Muscle of leg (tissue), 11 donors: ENCODE results near the gene JAKMIP1. TPM values are rescaled to one million over a fixed set of nuclear protein-coding genes. Genes with fewer than 3 reads are reported as not detected.

Experiments
- DNase-seq: peaks from one replicate; pipeline ENCODE4 v3.0.0; 2013
- H3K27ac ChIP-seq: one replicate; pipeline ENCODE4 v1.5.1; 2013; ENCODE audit warnings: mild to moderate bottlenecking, low read length, control low read depth
- H3K27me3 ChIP-seq: one replicate; pipeline ENCODE4 v1.6.1; 2013; ENCODE audit warnings: low read length; ENCODE audit not compliant: control insufficient read depth, insufficient read depth
- H3K36me3 ChIP-seq: one replicate; pipeline ENCODE4 v1.6.1; 2013; ENCODE audit warnings: low read length; ENCODE audit not compliant: control insufficient read depth, insufficient read depth
- H3K4me1 ChIP-seq: one replicate; pipeline ENCODE4 v1.6.1; 2013; ENCODE audit warnings: low read length; ENCODE audit not compliant: control insufficient read depth, insufficient read depth
- H3K4me3 ChIP-seq: one replicate; pipeline ENCODE4 v1.5.1; 2013; ENCODE audit warnings: low read length, control low read depth
- H3K9me3 ChIP-seq: replicated peaks from 2 replicates; pipeline ENCODE4 v1.6.1; 2013; ENCODE audit warnings: low read depth, low read length; ENCODE audit not compliant: control insufficient read depth
- WGBS: methylation state at CpG from one replicate; pipeline ENCODE4 v1.1.5; 2013; ENCODE audit warnings: missing lambda C conversion rate; ENCODE audit not compliant: insufficient coverage; 5-methylcytosine and 5-hydroxymethylcytosine counted together
- polyA plus RNA-seq, 8 donors: library from polyadenylated mRNA; unstranded; fragments of 120-200 nt; gene quantifications; one replicate each; pipeline versions ENCODE4 v1.2.1 to v1.2.3, GENCODE V29; 2013; ENCODE audit warnings: inconsistent platforms in 1 of 8, low replicate concordance in 1 of 8; ENCODE audit not compliant: insufficient read length in 8 of 8, insufficient read depth in 1 of 8
- total RNA-seq: library from RNA; stranded (reverse); fragments of 120-200 nt; gene quantifications from one replicate; pipeline ENCODE4 v1.2.4, GENCODE V29; 2013

Gene JAKMIP1
- total and polyA plus RNA-seq, 9 donors = 0.04 to 0.39 TPM; not detected in 7

GRCh38 chr4:6112606-6113290 lies 87.6 kb downstream of the JAKMIP1 start:
- Histone ChIP-seq H3K27me3 (peaks cover 32% of the 10 kb centered on the region), H3K4me3 (no peak overlapping the region), H3K36me3 (no peaks in the 10 kb centered on the region), H3K4me1 (peaks cover 3% of the 10 kb centered on the region), H3K27ac (no peak overlapping the region), H3K9me3 (no peaks in the 10 kb centered on the region)
- DNase-seq = no peak
- WGBS = 42% methylated on average over 19 of the region's 26 CpGs

- H3K4me1 ChIP-seq = no peaks in the 10 kb centered on the region
- H3K36me3 ChIP-seq = no peaks in the 10 kb centered on the region
- H3K27ac ChIP-seq = no peak overlapping the region
- peaks cover 29% of the 10 kb centered on the region for H3K27me3 ChIP-seq
- H3K4me3 ChIP-seq = no peak overlapping the region
- WGBS = 36% methylated on average over 6 of the region's 7 CpGs
- no peaks in the 10 kb centered on the region for H3K9me3 ChIP-seq
- DNase-seq = no peak
Observed at GRCh38 chr4:6111354-6111960, 88.9 kb downstream of the JAKMIP1 start.

GRCh38 chr4:6110681-6111353 lies 89.5 kb downstream of the JAKMIP1 start:
- DNase-seq = no peak
- H3K36me3 ChIP-seq = no peaks in the 10 kb centered on the region
- H3K4me3 ChIP-seq = no peak overlapping the region
- H3K27me3 ChIP-seq = peaks cover 29% of the 10 kb centered on the region
- H3K4me1 ChIP-seq = no peaks in the 10 kb centered on the region
- 55% methylated on average over 7 of the region's 8 CpGs for WGBS
- no peak overlapping the region for H3K27ac ChIP-seq
- H3K9me3 ChIP-seq = no peaks in the 10 kb centered on the region

GRCh38 chr4:6109842-6110560 lies 90.3 kb downstream of the JAKMIP1 start:
- 49% methylated on average over 10 of the region's 13 CpGs for WGBS
- no peak for DNase-seq
- H3K27ac ChIP-seq = no peak overlapping the region
- no peaks in the 10 kb centered on the region for H3K4me1 ChIP-seq
- H3K36me3 ChIP-seq = no peaks in the 10 kb centered on the region
- H3K4me3 ChIP-seq = no peak overlapping the region
- H3K27me3 ChIP-seq = peaks cover 33% of the 10 kb centered on the region
- no peaks in the 10 kb centered on the region for H3K9me3 ChIP-seq

GRCh38 chr4:6107886-6108285 lies 92.5 kb downstream of the JAKMIP1 start:
- 68% methylated on average over 4 of the region's 4 CpGs for WGBS
- DNase-seq = no peak
- H3K27me3 ChIP-seq = peaks cover 39% of the 10 kb centered on the region

DNA sequence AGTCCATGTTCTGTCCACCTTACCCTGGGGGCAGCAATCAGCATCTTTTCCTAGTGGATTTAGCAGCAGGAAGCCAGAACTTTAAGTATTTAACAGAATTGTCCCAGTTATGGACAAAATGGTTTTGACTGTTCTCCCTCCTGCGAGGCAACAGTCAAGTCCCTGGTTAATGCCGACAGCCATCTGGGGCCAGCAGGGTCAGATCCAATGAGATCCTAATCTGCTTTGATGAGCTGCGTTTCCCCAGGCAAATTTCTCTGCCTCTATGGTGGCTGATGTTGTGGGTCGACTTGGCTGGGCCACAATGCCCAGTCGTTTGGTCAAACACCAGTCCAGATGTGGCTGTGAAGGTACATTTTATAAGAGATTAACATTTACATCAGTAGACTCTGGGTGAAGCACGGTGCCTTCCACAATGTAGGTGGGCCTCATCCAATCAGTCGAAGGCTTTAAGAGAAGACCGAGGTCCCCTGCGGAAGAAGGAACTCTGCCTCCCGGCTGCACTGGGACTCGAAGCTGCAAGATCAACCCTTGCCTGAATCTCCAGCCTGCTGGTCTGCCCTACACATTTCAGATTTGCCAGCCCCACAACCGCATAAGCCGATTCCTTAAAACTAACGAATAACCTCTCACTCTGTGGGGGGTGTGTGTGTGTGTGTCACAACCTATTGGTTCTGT lies 93.1 kb downstream of the JAKMIP1 start:
- no peaks in the 10 kb centered on the region for H3K9me3 ChIP-seq
- H3K27ac ChIP-seq = no peak overlapping the region
- WGBS = 79% methylated on average over 8 of the region's 14 CpGs
- H3K4me3 ChIP-seq = no peak overlapping the region
- no peak for DNase-seq
- peaks cover 37% of the 10 kb centered on the region for H3K27me3 ChIP-seq
- no peaks in the 10 kb centered on the region for H3K4me1 ChIP-seq
- no peaks in the 10 kb centered on the region for H3K36me3 ChIP-seq

More at GRCh38 chr4:6107886-6108285, 92.5 kb downstream of the JAKMIP1 start:
- H3K27ac ChIP-seq = no peak overlapping the region
- no peaks in the 10 kb centered on the region for H3K4me1 ChIP-seq
- no peaks in the 10 kb centered on the region for H3K36me3 ChIP-seq
- H3K4me3 ChIP-seq = no peak overlapping the region
- no peaks in the 10 kb centered on the region for H3K9me3 ChIP-seq

GRCh38 chr4:6106156-6106555 lies 94.2 kb downstream of the JAKMIP1 start:
- no peaks in the 10 kb centered on the region for H3K4me1 ChIP-seq
- H3K36me3 ChIP-seq = no peaks in the 10 kb centered on the region
- WGBS = 76% methylated on average over 2 of the region's 5 CpGs
- DNase-seq = no peak
- H3K27ac ChIP-seq = no peak overlapping the region
- peaks cover 30% of the 10 kb centered on the region for H3K27me3 ChIP-seq
- no peaks in the 10 kb centered on the region for H3K9me3 ChIP-seq
- no peak overlapping the region for H3K4me3 ChIP-seq

- H3K27ac ChIP-seq = no peak overlapping the region
- no peak for DNase-seq
- H3K4me1 ChIP-seq = no peaks in the 10 kb centered on the region
- H3K9me3 ChIP-seq = no peaks in the 10 kb centered on the region
- H3K4me3 ChIP-seq = no peak overlapping the region
- no peaks in the 10 kb centered on the region for H3K36me3 ChIP-seq
- peaks cover 26% of the 10 kb centered on the region for H3K27me3 ChIP-seq
- WGBS = 25% methylated on average over 60 of the region's 60 CpGs
Observed at GRCh38 chr4:6105311-6105911, 94.9 kb downstream of the JAKMIP1 start.

DNA sequence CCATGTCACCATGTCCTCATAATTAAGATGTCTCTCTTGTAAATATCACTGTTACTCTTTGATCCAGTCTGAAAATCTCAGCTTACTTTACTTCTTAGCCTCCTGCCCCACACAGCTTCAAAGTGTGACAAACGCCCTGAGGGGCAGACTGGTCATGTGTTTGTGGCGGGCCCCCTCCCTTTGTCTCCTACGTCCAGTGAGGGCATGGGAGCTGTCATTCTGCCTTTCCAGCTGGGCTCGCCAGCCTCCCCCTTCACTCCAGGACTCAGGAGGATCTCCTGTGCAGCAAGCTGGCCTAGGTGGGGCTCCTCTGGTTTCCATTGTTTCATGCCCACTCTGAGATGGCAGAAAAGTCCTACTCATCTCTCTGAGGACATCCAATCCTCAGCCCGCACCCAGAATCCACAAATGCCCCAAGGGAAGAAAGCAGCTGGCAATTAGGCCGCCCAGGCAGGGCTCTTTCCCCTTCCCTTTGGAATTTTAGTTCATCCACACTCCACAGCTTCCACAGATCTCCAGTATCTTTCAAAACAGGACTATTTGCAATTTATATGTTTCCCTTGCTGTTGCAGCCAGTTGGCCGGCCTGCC lies 95.7 kb downstream of the JAKMIP1 start:
- H3K27me3 ChIP-seq = peaks cover 26% of the 10 kb centered on the region
- H3K36me3 ChIP-seq = no peaks in the 10 kb centered on the region
- no peak overlapping the region for H3K4me3 ChIP-seq
- no peak overlapping the region for H3K27ac ChIP-seq
- no peaks in the 10 kb centered on the region for H3K9me3 ChIP-seq
- no peak for DNase-seq
- 42% methylated on average over 5 of the region's 7 CpGs for WGBS
- no peaks in the 10 kb centered on the region for H3K4me1 ChIP-seq
